ENCODE measurements around the gene PNKP. TPM values are rescaled to one million over a fixed set of nuclear protein-coding genes. Genes with fewer than 3 reads are reported as not detected.

PNKP gene
- total RNA-seq, 2 donors from 2014 or later: 29.2 to 32.5 TPM

DNA sequence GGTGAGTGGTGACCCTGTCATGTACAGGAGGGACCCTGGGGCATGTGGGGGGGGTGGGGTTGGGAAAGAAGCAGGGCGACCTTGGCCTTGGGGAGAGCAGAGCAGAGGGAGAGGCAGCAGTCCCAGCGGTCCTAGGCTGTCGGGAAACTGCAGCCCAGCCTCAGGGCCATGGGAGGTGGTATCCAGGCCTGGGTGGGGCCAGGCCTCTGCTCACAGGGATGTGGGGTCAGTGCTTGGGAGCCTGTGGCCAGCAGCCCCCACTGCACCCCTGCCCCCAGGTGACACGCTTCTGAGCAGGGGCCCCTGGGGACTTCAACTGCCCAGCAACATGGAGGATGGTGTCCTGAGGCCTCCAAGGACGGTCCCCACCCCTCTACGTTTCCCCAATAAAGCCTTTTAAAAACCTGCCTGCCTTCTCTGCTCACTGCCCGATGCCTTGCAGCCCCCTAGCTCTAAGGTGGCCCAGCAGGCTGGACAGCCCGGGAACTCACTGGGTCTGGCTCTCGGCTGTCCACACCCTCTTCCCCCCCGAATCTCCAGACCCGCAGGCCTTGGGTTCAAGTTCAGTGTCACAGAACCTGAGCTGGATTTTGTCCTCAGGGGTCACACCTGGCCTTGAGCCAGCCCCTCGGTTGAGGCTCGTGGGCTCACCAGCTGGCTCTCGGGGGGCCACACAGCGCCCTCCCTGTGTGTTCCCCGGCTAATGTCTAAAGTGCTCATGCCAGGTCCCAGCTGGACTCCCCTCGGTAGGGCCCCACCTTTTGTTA lies 6.9 kb downstream of the PNKP start:
- Histone ChIP-seq H3K36me3 (peaks cover 81% of the 10 kb centered on the region), H3K9me3 (no peaks in the 10 kb centered on the region), H3K27ac (peak overlapping the region in 1 of 2 donors; percentile 48), H3K4me1 (peaks cover 0 to 20% of the 10 kb centered on the region in 2 donors), H3K27me3 (no peaks in the 10 kb centered on the region), H3K4me3 (no peak overlapping the region)
- no peak for DNase-seq (ENCODE audit: low spot score)
- TF ChIP-seq, protein P1, sequence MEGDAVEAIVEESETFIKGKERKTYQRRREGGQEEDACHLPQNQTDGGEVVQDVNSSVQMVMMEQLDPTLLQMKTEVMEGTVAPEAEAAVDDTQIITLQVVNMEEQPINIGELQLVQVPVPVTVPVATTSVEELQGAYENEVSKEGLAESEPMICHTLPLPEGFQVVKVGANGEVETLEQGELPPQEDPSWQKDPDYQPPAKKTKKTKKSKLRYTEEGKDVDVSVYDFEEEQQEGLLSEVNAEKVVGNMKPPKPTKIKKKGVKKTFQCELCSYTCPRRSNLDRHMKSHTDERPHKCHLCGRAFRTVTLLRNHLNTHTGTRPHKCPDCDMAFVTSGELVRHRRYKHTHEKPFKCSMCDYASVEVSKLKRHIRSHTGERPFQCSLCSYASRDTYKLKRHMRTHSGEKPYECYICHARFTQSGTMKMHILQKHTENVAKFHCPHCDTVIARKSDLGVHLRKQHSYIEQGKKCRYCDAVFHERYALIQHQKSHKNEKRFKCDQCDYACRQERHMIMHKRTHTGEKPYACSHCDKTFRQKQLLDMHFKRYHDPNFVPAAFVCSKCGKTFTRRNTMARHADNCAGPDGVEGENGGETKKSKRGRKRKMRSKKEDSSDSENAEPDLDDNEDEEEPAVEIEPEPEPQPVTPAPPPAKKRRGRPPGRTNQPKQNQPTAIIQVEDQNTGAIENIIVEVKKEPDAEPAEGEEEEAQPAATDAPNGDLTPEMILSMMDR (IDR thresholded peaks at IDR 0.05): no peak

DNA sequence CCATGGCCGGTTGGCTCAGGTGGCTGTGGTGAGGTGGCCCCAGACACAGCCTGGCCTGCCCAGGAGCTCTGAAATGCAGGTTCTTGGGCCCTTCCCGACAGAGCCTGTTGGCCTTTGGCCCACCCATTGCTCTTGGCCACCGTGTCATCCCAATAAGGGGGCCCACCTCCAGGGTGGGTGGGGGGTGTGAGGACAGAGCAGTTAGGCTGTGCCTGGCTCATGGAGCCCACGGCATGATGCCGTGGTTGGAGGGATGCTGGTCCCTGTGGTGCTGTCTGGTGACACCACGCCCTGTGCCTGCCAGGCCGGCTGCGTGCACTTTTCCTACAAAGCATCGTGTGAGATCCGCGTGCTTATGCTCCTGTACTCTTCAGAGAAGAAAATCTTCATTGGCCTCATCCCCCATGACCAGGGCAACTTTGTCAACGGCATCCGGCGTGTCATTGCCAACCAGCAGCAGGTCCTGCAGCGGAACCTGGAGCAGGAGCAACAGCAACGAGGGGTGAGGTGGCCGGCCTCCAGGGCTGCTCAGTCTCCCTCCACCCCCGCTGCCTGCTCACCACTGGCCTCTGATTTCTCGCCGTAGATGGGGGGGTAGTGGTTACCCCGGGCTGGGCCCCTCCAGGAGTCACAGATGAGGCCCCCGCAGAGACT lies 7.6 kb downstream of the PNKP start:
- H3K4me1 ChIP-seq: peaks cover 0 to 13% of the 10 kb centered on the region in 2 donors
- no peak overlapping the region for H3K27ac ChIP-seq
- H3K27me3 ChIP-seq: no peaks in the 10 kb centered on the region
- no peaks in the 10 kb centered on the region for H3K9me3 ChIP-seq
- no peak for DNase-seq (ENCODE audit: low spot score)
- TF ChIP-seq, protein P1 (IDR thresholded peaks at IDR 0.05): no peak
- peaks cover 87% of the 10 kb centered on the region for H3K36me3 ChIP-seq
- no peak overlapping the region for H3K4me3 ChIP-seq

DNA sequence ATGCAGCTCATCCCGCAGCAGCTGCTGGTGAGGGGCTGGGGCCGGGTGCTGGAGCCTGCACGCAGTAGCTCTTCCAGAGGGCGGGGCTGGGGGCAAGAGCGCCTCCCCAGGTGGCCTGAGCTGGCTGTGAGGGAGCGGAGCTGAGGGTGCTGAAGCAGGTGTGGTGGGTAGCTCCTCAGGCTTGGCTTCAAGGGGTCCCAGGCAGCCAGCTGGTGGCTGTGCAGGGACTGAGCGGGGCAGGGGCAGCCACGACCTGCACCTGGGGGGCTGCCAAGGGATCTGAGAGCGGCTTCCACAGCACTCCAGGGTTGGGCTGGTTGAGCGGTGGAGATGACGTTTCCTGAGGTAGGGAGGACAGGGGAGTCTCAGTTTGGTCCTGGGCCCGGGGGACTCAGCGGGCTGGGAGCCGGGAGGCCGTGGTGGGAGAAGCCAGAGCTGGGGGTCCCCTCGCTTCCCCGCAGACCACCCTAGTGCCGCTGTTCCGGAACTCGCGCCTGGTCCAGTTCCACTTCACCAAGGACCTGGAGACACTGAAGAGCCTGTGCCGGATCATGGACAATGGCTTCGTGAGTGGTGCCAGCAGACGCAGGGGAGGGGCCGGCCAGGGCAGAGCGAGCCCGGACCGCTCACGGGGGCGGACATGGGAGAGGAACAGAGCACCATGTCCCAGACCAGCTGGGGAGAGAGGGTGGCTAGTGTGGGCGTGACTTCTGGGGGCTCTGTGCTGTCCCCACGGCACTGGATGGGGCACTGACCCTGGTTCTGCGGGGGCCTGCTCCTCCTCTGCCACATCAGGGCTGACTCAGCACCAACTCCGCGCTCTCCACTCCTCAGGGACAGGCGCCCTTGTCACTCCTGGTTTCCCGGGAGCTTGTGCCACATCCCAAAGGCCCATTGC lies 9.0 kb downstream of the PNKP start:
- TF ChIP-seq, protein P1 (IDR thresholded peaks at IDR 0.05): no peak
- DNase-seq (ENCODE audit: low spot score): no peak
- peaks cover 77% of the 10 kb centered on the region for H3K36me3 ChIP-seq
- H3K27me3 ChIP-seq: no peaks in the 10 kb centered on the region
- no peaks in the 10 kb centered on the region for H3K9me3 ChIP-seq
- peak overlapping the region in 1 of 2 donors; percentile 11 for H3K27ac ChIP-seq
- peaks cover 0 to 23% of the 10 kb centered on the region in 2 donors for H3K4me1 ChIP-seq
- no peak overlapping the region for H3K4me3 ChIP-seq

DNA sequence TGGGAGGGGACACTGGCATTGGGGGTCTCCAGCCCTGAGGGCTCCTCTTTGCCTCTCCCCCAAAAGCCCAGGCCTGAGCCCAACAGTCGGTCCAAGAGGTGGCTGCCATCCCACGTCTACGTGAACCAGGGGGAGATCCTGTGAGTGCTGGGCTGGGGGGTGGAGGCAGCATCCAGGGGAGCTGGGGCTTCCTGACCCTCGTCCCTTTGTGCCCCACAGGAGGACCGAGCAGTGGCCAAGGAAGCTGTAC lies 9.6 kb downstream of the PNKP start:
- TF ChIP-seq, protein P1 (IDR thresholded peaks at IDR 0.05): no peak
- H3K27me3 ChIP-seq: no peaks in the 10 kb centered on the region
- peaks cover 73% of the 10 kb centered on the region for H3K36me3 ChIP-seq
- peaks cover 0 to 28% of the 10 kb centered on the region in 2 donors for H3K4me1 ChIP-seq
- no peaks in the 10 kb centered on the region for H3K9me3 ChIP-seq
- no peak overlapping the region for H3K27ac ChIP-seq
- no peak for DNase-seq (ENCODE audit: low spot score)
- H3K4me3 ChIP-seq: no peak overlapping the region

DNA sequence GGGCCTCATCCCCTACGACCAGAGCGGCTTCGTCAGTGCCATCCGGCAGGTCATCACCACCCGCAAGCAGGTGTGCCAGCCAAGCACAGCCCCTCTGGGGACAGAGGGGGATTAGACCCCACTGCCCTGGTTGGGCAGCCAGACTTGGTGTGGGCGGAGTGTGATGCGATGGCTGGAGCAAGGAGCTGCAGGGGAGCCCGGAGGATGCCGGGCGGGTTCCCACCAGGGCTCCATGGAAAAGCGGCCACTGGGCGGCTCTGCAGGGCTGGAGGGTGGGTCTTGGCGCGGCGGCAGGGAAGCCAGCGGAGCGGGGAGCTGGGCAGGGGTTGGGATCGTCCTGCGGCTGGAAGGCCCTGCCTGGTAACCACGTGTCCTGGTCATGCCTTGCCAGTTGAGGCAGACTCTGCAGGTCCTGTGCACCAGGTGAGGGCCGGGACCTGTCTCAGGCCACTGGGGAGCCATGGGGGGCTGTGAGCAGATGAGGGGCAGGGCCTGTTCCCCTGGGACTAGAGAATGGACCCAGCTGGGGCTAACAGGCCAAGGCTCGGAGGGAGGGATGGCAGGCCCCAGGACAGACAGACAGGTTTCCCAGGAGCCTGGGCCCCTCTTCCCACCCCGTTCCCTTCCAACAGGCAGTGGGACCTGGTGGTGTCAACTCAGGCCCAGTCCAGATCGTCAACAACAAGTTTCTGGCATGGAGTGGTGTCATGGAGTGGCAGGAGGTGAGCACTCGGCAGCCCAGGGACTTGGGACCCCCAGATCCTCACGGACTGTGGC lies 10.1 kb downstream of the PNKP start:
- DNase-seq (ENCODE audit: low spot score): no peak
- H3K36me3 ChIP-seq: peaks cover 72% of the 10 kb centered on the region
- no peaks in the 10 kb centered on the region for H3K9me3 ChIP-seq
- H3K4me1 ChIP-seq: peaks cover 0 to 33% of the 10 kb centered on the region in 2 donors
- H3K4me3 ChIP-seq: no peak overlapping the region
- H3K27ac ChIP-seq: no peak overlapping the region
- TF ChIP-seq, protein P1 (IDR thresholded peaks at IDR 0.05): no peak
- H3K27me3 ChIP-seq: no peaks in the 10 kb centered on the region

All from right atrium auricular region (tissue), 2 donors.